GM08714 (cell line): ENCODE results near the gene LAIR1.
"Not testable (repeated sequence)": the region's sequence is repeated elsewhere in the genome, so short reads cannot be mapped to it uniquely, and the experiment has no call there.

Experiments used
- H3K4me3 ChIP-seq: fragments of 200-500 bp; sonication (Bioruptor generic); 2 replicates; pipeline ENCODE4 v1.5.1; 2014; ENCODE audit warnings: mild to moderate bottlenecking, low read length, inconsistent platforms
- ZNF274 ChIP-seq: IDR thresholded peaks from 2 replicates; pipeline ENCODE4 v1.6.1; 2012; ENCODE audit warnings: mild to moderate bottlenecking, low read depth, low read length

LAIR1 gene

GRCh38 chr19:54324071-54324470, 40.7 kb downstream of the LAIR1 start:
- H3K4me3 ChIP-seq = no peak overlapping the region
- no peak for TF ChIP-seq ZNF274

GRCh38 chr19:54322934-54323333, 41.8 kb downstream of the LAIR1 start:
- not testable (repeated sequence) for H3K4me3 ChIP-seq

GRCh38 chr19:54322295-54322694, 42.4 kb downstream of the LAIR1 start:
- H3K4me3 ChIP-seq = not testable (repeated sequence)

- TF ChIP-seq ZNF274 = no peak
- H3K4me3 ChIP-seq = no peak overlapping the region
Measured at GRCh38 chr19:54319892-54320670, 44.6 kb downstream of the LAIR1 start.

GRCh38 chr19:54319049-54319448, 45.7 kb downstream of the LAIR1 start:
- TF ChIP-seq ZNF274 = no peak
- H3K4me3 ChIP-seq = no peak overlapping the region

- H3K4me3 ChIP-seq = no peak overlapping the region
- TF ChIP-seq ZNF274 = no peak
Measured at GRCh38 chr19:54317965-54318240, 46.8 kb downstream of the LAIR1 start.

- no peak overlapping the region for H3K4me3 ChIP-seq
- no peak for TF ChIP-seq ZNF274
Measured at GRCh38 chr19:54317108-54317964, 47.4 kb downstream of the LAIR1 start.

GRCh38 chr19:54316746-54317107, 48.0 kb downstream of the LAIR1 start:
- TF ChIP-seq ZNF274 = no peak
- H3K4me3 ChIP-seq = no peak overlapping the region

GRCh38 chr19:54315956-54316355, 48.8 kb downstream of the LAIR1 start:
- TF ChIP-seq ZNF274 = no peak
- H3K4me3 ChIP-seq = no peak overlapping the region

GRCh38 chr19:54312436-54313377, 52.0 kb downstream of the LAIR1 start, which contains the start of gene LILRA5:
LILRA5 (minus strand) TSS chr19:54313166; CDS start chr19:54313019, 147 bp downstream.
- TF ChIP-seq ZNF274 = no peak
- no peak within 1 kb of the TSS for H3K4me3 ChIP-seq

GRCh38 chr19:54312011-54312410, 52.7 kb downstream of the LAIR1 start:
- H3K4me3 ChIP-seq = no peak overlapping the region
- no peak for TF ChIP-seq ZNF274

GRCh38 chr19:54311486-54311885, 53.2 kb downstream of the LAIR1 start:
- no peak for TF ChIP-seq ZNF274
- no peak overlapping the region for H3K4me3 ChIP-seq

GRCh38 chr19:54310543-54310942, 54.2 kb downstream of the LAIR1 start:
- H3K4me3 ChIP-seq = no peak overlapping the region
- no peak for TF ChIP-seq ZNF274

- no peak for TF ChIP-seq ZNF274
- H3K4me3 ChIP-seq = no peak overlapping the region
Measured at GRCh38 chr19:54309811-54310210, 54.9 kb downstream of the LAIR1 start.
